Lower leg skin (tissue), 4 donors: ENCODE data around the gene KNTC1. TPM values are rescaled to one million over a fixed set of nuclear protein-coding genes. Genes with fewer than 3 reads are reported as not detected.
"Not testable (repeated sequence)": the region's sequence is repeated elsewhere in the genome, so short reads cannot be mapped to it uniquely, and the experiment has no call there.

Experiments
- DNase-seq, 2 donors: peaks; one replicate each; pipeline ENCODE4 v3.0.0-alpha.2; 2019; ENCODE audit warnings: low spot score in 2 of 2
- H3K4me3 ChIP-seq: fragments of 200-600 bp; sonication (generic); 2 replicates; pipeline ENCODE4 v1.5.1; 2017; ENCODE audit warnings: mild to moderate bottlenecking, low read depth; ENCODE audit not compliant: poor library complexity, severe bottlenecking
- POLR2A ChIP-seq, 2 donors: fragments of 450-650 bp; IDR thresholded peaks; one replicate each; pipeline ENCODE4 v1.6.1; 2016 to 2017; ENCODE audit warnings: antibody characterized with exemption in 2 of 2, mild to moderate bottlenecking in 1 of 2, moderate library complexity in 1 of 2
- WGBS, 2 donors: methylation state at CpG; one replicate each; pipeline ENCODE4 v1.1.5; 2018; 5-methylcytosine and 5-hydroxymethylcytosine counted together
- intact Hi-C: fragments of 100-400 bp; cut with DNase I; formaldehyde crosslinking; loops from one replicate; pipeline ENCODE4 v1.15.0; 2023; ENCODE audit warnings: low total_unique reads
- total RNA-seq, 4 donors: library from RNA; depleted of rRNA; stranded (reverse); fragments of >200 nt; gene quantifications; one replicate each; pipeline ENCODE4 v1.1.0, GENCODE V29; 2016
- TF ChIP-seq, protein P1 (sequence below), 3 donors: fragments of 450-650 bp; IDR thresholded peaks; one replicate each; pipeline ENCODE4 v1.5.1; 2016; ENCODE audit warnings: antibody characterized with exemption in 3 of 3, mild to moderate bottlenecking in 3 of 3, moderate library complexity in 2 of 3

KNTC1 gene
- total RNA-seq, 4 donors from 2014 or later: 3.8 to 13.1 (median 10.4) TPM

DNA sequence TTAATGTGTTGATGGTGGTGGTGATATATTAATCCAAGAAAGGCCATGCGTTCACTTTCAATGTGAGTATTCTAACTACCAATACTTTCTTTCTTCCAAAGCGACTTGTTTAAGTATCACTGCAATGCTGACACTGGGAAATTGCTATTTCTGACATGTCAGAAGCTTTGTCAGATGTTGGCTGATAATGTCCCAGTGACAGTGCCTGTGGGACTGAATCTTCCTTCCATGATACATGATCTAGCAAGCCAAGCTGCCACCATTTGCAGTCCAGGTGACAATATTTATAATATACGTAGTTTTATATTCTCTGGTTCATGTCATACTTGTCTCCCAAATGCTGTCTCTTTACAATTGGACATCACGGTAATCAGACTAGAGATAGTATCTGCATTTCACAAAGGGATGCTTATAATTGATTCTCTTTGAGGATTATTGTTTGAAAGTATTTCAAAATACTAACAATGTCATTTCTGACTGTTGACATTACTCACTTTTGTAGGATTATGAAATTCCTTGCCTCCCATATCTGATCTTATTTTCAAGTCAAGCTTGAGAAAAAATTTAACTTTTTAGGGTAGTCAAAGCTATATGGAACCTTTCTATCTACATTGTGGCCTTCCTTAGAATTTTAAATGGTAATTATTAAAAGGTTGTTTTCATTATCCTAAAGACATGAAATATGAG lies 57.3 kb downstream of the KNTC1 start:
- no peak overlapping the region for H3K4me3 ChIP-seq
- intact Hi-C loops: no loop called here
- DNase-seq: no peak
- WGBS, 2 donors: 94 to 95% methylated on average over 4 of the region's 4 CpGs
- TF ChIP-seq, protein P1, sequence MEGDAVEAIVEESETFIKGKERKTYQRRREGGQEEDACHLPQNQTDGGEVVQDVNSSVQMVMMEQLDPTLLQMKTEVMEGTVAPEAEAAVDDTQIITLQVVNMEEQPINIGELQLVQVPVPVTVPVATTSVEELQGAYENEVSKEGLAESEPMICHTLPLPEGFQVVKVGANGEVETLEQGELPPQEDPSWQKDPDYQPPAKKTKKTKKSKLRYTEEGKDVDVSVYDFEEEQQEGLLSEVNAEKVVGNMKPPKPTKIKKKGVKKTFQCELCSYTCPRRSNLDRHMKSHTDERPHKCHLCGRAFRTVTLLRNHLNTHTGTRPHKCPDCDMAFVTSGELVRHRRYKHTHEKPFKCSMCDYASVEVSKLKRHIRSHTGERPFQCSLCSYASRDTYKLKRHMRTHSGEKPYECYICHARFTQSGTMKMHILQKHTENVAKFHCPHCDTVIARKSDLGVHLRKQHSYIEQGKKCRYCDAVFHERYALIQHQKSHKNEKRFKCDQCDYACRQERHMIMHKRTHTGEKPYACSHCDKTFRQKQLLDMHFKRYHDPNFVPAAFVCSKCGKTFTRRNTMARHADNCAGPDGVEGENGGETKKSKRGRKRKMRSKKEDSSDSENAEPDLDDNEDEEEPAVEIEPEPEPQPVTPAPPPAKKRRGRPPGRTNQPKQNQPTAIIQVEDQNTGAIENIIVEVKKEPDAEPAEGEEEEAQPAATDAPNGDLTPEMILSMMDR (IDR thresholded peaks at IDR 0.05): no peak
- TF ChIP-seq POLR2A (IDR thresholded peaks at IDR 0.05): no peak

- no peak for TF ChIP-seq POLR2A (IDR thresholded peaks at IDR 0.05)
- TF ChIP-seq, protein P1 (IDR thresholded peaks at IDR 0.05): no peak
- H3K4me3 ChIP-seq: no peak overlapping the region
- 94% methylated on average over 7 of the region's 7 CpGs for WGBS, 2 donors
- intact Hi-C loops: no loop called here
- no peak for DNase-seq
These were observed 63.9 kb downstream of the KNTC1 start for GRCh38 chr12:122590990-122591389.

DNA sequence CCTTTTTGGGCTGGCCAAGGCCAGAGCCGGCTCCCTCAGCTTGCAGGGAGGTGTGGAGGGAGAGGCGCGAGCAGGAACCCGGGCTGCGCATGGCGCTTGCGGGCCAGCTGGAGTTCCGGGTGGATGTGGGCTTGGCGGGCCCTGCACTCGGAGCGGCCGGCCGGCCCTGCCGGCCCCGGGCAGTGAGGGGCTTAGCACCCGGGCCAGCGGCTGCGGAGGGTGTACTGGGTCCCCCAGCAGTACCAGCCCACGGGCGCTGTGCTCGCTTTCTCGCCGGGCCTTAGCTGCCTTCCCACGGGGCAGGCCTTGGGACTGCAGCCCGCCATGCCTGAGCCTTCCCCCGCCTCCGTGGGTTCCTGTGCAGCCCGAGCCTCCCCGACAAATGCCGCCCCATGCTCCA lies 64.9 kb downstream of the KNTC1 start:
- 99% methylated on average over 20 to 30 of the region's 30 CpGs for WGBS, 2 donors
- DNase-seq: not testable (repeated sequence)

DNA sequence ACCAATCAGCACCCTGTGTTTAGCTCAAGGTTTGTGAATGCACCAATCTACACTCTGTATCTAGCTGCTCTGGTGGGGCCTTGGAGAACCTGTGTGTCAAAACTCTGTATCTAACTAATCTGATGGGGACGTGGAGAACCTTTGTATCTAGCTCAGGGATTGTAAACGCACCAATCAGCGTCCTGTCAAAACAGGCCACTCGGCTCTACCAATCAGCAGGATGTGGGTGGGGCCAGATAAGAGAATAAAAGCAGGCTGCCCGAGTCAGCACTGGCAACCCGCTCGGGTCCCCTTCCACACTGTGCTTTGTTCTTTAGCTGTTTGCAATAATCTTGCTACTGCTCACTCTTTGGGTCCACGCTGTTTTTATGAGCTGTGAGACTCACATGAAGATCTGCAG lies 65.5 kb downstream of the KNTC1 start:
- 84 to 92% methylated on average over 8 of the region's 8 CpGs for WGBS, 2 donors
- intact Hi-C loops, H3K4me3 ChIP-seq: not testable (repeated sequence)

More for the DNA sequence above, 64.9 kb downstream of the KNTC1 start:
- intact Hi-C loops, H3K4me3 ChIP-seq: not testable (repeated sequence)

GRCh38 chr12:122593910-122594309 lies 66.9 kb downstream of the KNTC1 start:
- 96 to 100% methylated on average over 1 of the region's 1 CpG for WGBS, 2 donors
- DNase-seq: no peak
- no peak overlapping the region for H3K4me3 ChIP-seq
- intact Hi-C loops: no loop called here
- TF ChIP-seq, protein P1 (IDR thresholded peaks at IDR 0.05): no peak
- TF ChIP-seq POLR2A (IDR thresholded peaks at IDR 0.05): no peak

More for the DNA sequence above, 65.5 kb downstream of the KNTC1 start:
- not testable (repeated sequence) for DNase-seq

DNA sequence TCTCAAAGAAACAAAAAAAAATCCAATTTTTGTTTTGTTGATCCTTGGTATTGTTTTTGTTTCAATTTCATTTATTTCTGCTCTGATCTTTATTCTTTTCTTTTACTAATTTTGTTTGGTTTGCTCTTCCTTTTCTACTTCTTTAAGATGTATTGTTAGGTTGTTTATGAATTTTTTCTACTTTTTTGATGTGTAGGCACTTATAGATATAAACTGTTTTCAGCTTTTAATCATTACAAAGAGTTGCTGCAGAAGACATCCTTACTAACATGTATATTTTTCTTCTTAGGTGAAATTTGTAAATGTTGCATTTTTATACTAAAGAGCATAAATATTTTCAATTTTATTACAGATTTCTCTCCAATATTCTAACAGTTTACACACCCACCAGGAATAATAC lies 69.8 kb downstream of the KNTC1 start:
- TF ChIP-seq, protein P1 (IDR thresholded peaks at IDR 0.05): no peak
- no peak for TF ChIP-seq POLR2A (IDR thresholded peaks at IDR 0.05)
- no peak for DNase-seq
- intact Hi-C loops: no loop called here
- H3K4me3 ChIP-seq: no peak overlapping the region

DNA sequence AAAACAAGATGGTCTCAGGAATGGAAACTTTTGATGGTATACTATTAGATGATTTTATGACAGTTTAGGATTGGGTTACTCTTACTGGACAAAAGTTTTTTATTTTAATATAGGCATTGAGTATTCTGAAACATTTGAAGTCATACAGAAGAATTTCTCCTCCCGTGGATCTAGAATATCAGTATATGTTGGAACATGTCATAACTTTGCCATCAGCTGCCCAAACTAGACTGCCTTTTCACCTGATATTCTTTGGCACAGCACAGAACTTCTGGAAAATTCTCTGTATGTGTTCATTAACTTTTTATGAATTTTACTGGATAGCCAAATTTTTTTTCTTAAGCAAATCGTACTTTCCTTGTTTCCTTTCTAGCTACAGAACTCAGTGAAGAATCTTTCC lies 75.4 kb downstream of the KNTC1 start:
- 55 to 57% methylated on average over 2 of the region's 2 CpGs for WGBS, 2 donors
- TF ChIP-seq POLR2A (IDR thresholded peaks at IDR 0.05): no peak
- TF ChIP-seq, protein P1 (IDR thresholded peaks at IDR 0.05): no peak
- intact Hi-C loops: no loop called here
- H3K4me3 ChIP-seq: no peak overlapping the region
- no peak for DNase-seq
